ENCODE results near the gene GLB1L3.
A peak's percentile ranks its signal among the peaks of the same experiment; 100 is the strongest.
"Not testable (repeated sequence)": the region's sequence is repeated elsewhere in the genome, so short reads cannot be mapped to it uniquely, and the experiment has no call there.

The GLB1L3 gene

GRCh38 chr11:134254433-134255183 lies 21.6 kb upstream of the GLB1L3 start:
- Histone ChIP-seq H2AFZ (ENCODE audit: low read depth, low read length) (no peak overlapping the region), H3K4me3 (ENCODE audit: low read length) (peak overlapping the region; percentile 85), H3K4me1 (ENCODE audit: insufficient read depth, low read length) (peaks cover 17% of the 10 kb centered on the region), H3K9me3 (ENCODE audit: low read length) (no peaks in the 10 kb centered on the region), H3K36me3 (ENCODE audit: insufficient read depth, low read length) (peaks cover 34% of the 10 kb centered on the region), H3K27me3 (ENCODE audit: insufficient read depth, low read length) (no peaks in the 10 kb centered on the region)

GRCh38 chr11:134255184-134255561 lies 21.0 kb upstream of the GLB1L3 start:
- not testable (repeated sequence) for H3K9me3 ChIP-seq (ENCODE audit: low read length)
- H3K36me3 ChIP-seq (ENCODE audit: insufficient read depth, low read length) = peaks cover 33% of the 10 kb centered on the region

GRCh38 chr11:134257101-134257500 lies 19.1 kb upstream of the GLB1L3 start:
- Histone ChIP-seq H3K4me3 (ENCODE audit: low read length) (no peak overlapping the region), H2AFZ (ENCODE audit: low read depth, low read length) (no peak overlapping the region), H3K9me3 (ENCODE audit: low read length) (no peaks in the 10 kb centered on the region)

More at GRCh38 chr11:134255184-134255561, 21.0 kb upstream of the GLB1L3 start:
- H3K4me3 ChIP-seq (ENCODE audit: low read length); H2AFZ ChIP-seq (ENCODE audit: low read depth, low read length); H3K27me3 ChIP-seq (ENCODE audit: insufficient read depth, low read length): not testable (repeated sequence)
- H3K4me1 ChIP-seq (ENCODE audit: insufficient read depth, low read length) = peaks cover 17% of the 10 kb centered on the region

GRCh38 chr11:134258577-134258976 lies 17.6 kb upstream of the GLB1L3 start:
- H3K4me1 ChIP-seq (ENCODE audit: insufficient read depth, low read length) = peaks cover 7% of the 10 kb centered on the region
- no peaks in the 10 kb centered on the region for H3K27me3 ChIP-seq (ENCODE audit: insufficient read depth, low read length)
- no peak overlapping the region for H3K4me3 ChIP-seq (ENCODE audit: low read length)
- H2AFZ ChIP-seq (ENCODE audit: low read depth, low read length) = no peak overlapping the region
- peaks cover 51% of the 10 kb centered on the region for H3K36me3 ChIP-seq (ENCODE audit: insufficient read depth, low read length)
- H3K9me3 ChIP-seq (ENCODE audit: low read length) = no peaks in the 10 kb centered on the region

More at GRCh38 chr11:134257101-134257500, 19.1 kb upstream of the GLB1L3 start:
- peaks cover 36% of the 10 kb centered on the region for H3K36me3 ChIP-seq (ENCODE audit: insufficient read depth, low read length)
- peaks cover 12% of the 10 kb centered on the region for H3K4me1 ChIP-seq (ENCODE audit: insufficient read depth, low read length)
- no peaks in the 10 kb centered on the region for H3K27me3 ChIP-seq (ENCODE audit: insufficient read depth, low read length)

- Histone ChIP-seq H3K27me3 (ENCODE audit: insufficient read depth, low read length) (no peaks in the 10 kb centered on the region), H3K36me3 (ENCODE audit: insufficient read depth, low read length) (peaks cover 55% of the 10 kb centered on the region), H3K9me3 (ENCODE audit: low read length) (no peaks in the 10 kb centered on the region), H2AFZ (ENCODE audit: low read depth, low read length) (no peak overlapping the region), H3K4me1 (ENCODE audit: insufficient read depth, low read length) (no peaks in the 10 kb centered on the region), H3K4me3 (ENCODE audit: low read length) (no peak overlapping the region)
These were observed 15.7 kb upstream of the GLB1L3 start for GRCh38 chr11:134260503-134260902.

GRCh38 chr11:134260983-134261382 lies 15.2 kb upstream of the GLB1L3 start:
- no peak overlapping the region for H3K4me3 ChIP-seq (ENCODE audit: low read length)
- no peak overlapping the region for H2AFZ ChIP-seq (ENCODE audit: low read depth, low read length)
- H3K4me1 ChIP-seq (ENCODE audit: insufficient read depth, low read length) = no peaks in the 10 kb centered on the region
- H3K36me3 ChIP-seq (ENCODE audit: insufficient read depth, low read length) = peaks cover 55% of the 10 kb centered on the region
- no peaks in the 10 kb centered on the region for H3K9me3 ChIP-seq (ENCODE audit: low read length)
- H3K27me3 ChIP-seq (ENCODE audit: insufficient read depth, low read length) = no peaks in the 10 kb centered on the region

- H3K9me3 ChIP-seq (ENCODE audit: low read length) = no peaks in the 10 kb centered on the region
- H3K4me1 ChIP-seq (ENCODE audit: insufficient read depth, low read length) = no peaks in the 10 kb centered on the region
- H3K36me3 ChIP-seq (ENCODE audit: insufficient read depth, low read length) = peaks cover 54% of the 10 kb centered on the region
- no peaks in the 10 kb centered on the region for H3K27me3 ChIP-seq (ENCODE audit: insufficient read depth, low read length)
- no peak overlapping the region for H3K4me3 ChIP-seq (ENCODE audit: low read length)
- H2AFZ ChIP-seq (ENCODE audit: low read depth, low read length) = no peak overlapping the region
These were observed 14.3 kb upstream of the GLB1L3 start for GRCh38 chr11:134261626-134262488.

GRCh38 chr11:134264966-134265764 lies 11.0 kb upstream of the GLB1L3 start:
- Histone ChIP-seq H3K4me3 (ENCODE audit: low read length) (no peak overlapping the region), H3K4me1 (ENCODE audit: insufficient read depth, low read length) (peaks cover 21% of the 10 kb centered on the region), H2AFZ (ENCODE audit: low read depth, low read length) (no peak overlapping the region), H3K27me3 (ENCODE audit: insufficient read depth, low read length) (no peaks in the 10 kb centered on the region), H3K9me3 (ENCODE audit: low read length) (no peaks in the 10 kb centered on the region), H3K36me3 (ENCODE audit: insufficient read depth, low read length) (peaks cover 35% of the 10 kb centered on the region)

- Histone ChIP-seq H3K4me1 (ENCODE audit: insufficient read depth, low read length) (peaks cover 21% of the 10 kb centered on the region), H3K9me3 (ENCODE audit: low read length) (no peaks in the 10 kb centered on the region), H3K36me3 (ENCODE audit: insufficient read depth, low read length) (peaks cover 23% of the 10 kb centered on the region), H2AFZ (ENCODE audit: low read depth, low read length) (no peak overlapping the region), H3K27me3 (ENCODE audit: insufficient read depth, low read length) (no peaks in the 10 kb centered on the region), H3K4me3 (ENCODE audit: low read length) (no peak overlapping the region)
These were observed 9.7 kb upstream of the GLB1L3 start for GRCh38 chr11:134266440-134266839.

GRCh38 chr11:134266841-134267251 lies 9.3 kb upstream of the GLB1L3 start:
- Histone ChIP-seq H3K4me3 (ENCODE audit: low read length) (no peak overlapping the region), H3K27me3 (ENCODE audit: insufficient read depth, low read length) (no peaks in the 10 kb centered on the region), H3K4me1 (ENCODE audit: insufficient read depth, low read length) (peaks cover 21% of the 10 kb centered on the region), H3K36me3 (ENCODE audit: insufficient read depth, low read length) (peaks cover 19% of the 10 kb centered on the region), H3K9me3 (ENCODE audit: low read length) (no peaks in the 10 kb centered on the region), H2AFZ (ENCODE audit: low read depth, low read length) (no peak overlapping the region)

- H3K4me3 ChIP-seq (ENCODE audit: low read length) = no peak overlapping the region
- H2AFZ ChIP-seq (ENCODE audit: low read depth, low read length) = no peak overlapping the region
- H3K27me3 ChIP-seq (ENCODE audit: insufficient read depth, low read length) = no peaks in the 10 kb centered on the region
- H3K36me3 ChIP-seq (ENCODE audit: insufficient read depth, low read length) = peaks cover 15% of the 10 kb centered on the region
- no peaks in the 10 kb centered on the region for H3K9me3 ChIP-seq (ENCODE audit: low read length)
- peaks cover 24% of the 10 kb centered on the region for H3K4me1 ChIP-seq (ENCODE audit: insufficient read depth, low read length)
These were observed 8.7 kb upstream of the GLB1L3 start for GRCh38 chr11:134267461-134267860.

- peaks cover 29% of the 10 kb centered on the region for H3K4me1 ChIP-seq (ENCODE audit: insufficient read depth, low read length)
- H2AFZ ChIP-seq (ENCODE audit: low read depth, low read length) = no peak overlapping the region
- H3K27me3 ChIP-seq (ENCODE audit: insufficient read depth, low read length) = no peaks in the 10 kb centered on the region
- H3K36me3 ChIP-seq (ENCODE audit: insufficient read depth, low read length) = peaks cover 10% of the 10 kb centered on the region
- H3K4me3 ChIP-seq (ENCODE audit: low read length) = no peak overlapping the region
- no peaks in the 10 kb centered on the region for H3K9me3 ChIP-seq (ENCODE audit: low read length)
These were observed 8.2 kb upstream of the GLB1L3 start for GRCh38 chr11:134267966-134268365.

All from neuron (in vitro differentiated cells).